Fibroblast of villous mesenchyme (primary cell): ENCODE measurements around the gene TRAPPC2L. TPM values are rescaled to one million over a fixed set of nuclear protein-coding genes. Genes with fewer than 3 reads are reported as not detected.

Source experiments
- DNase-seq: peaks from one replicate; pipeline ENCODE4 v3.0.0-alpha.2; 2010; ENCODE audit warnings: low read depth
- H3K4me3 ChIP-seq: 2 replicates; pipeline ENCODE4 v1.5.1; 2011; ENCODE audit warnings: low read depth, mild to moderate bottlenecking, low read length
- total RNA-seq: library from RNA; depleted of rRNA; stranded (reverse); fragments of >200 nt; gene quantifications from 2 replicates; pipeline ENCODE4 v1.2.3, GENCODE V29; 2012
- TF ChIP-seq, protein P1 (sequence below): IDR thresholded peaks from 2 replicates; pipeline ENCODE4 v1.5.1; 2012; ENCODE audit warnings: low read depth, mild to moderate bottlenecking, low read length; ENCODE audit not compliant: insufficient read depth

TRAPPC2L gene
- total RNA-seq, 1 donor = 34.5 TPM

DNA sequence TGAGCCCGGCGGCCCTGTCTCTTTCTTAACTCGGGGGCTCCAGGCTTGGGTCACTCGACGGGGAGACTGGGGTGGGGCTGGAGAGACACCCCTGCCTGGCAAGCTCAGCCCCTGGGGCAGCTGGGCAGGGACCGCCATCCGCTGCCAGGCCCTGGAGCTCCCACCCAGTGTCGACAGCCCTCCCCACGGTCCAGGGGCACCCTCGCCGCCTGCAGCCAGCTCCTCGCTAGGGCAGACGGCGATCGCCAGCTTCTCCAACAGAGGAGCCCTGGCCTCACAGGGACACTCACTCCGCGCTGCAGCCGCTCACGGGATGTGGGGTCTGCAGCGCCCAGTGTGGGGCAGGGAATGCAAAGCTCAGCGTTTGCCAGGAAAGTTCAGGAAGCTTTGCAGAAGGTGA lies 29.2 kb upstream of the TRAPPC2L start:
- no peak for DNase-seq
- TF ChIP-seq, protein P1, sequence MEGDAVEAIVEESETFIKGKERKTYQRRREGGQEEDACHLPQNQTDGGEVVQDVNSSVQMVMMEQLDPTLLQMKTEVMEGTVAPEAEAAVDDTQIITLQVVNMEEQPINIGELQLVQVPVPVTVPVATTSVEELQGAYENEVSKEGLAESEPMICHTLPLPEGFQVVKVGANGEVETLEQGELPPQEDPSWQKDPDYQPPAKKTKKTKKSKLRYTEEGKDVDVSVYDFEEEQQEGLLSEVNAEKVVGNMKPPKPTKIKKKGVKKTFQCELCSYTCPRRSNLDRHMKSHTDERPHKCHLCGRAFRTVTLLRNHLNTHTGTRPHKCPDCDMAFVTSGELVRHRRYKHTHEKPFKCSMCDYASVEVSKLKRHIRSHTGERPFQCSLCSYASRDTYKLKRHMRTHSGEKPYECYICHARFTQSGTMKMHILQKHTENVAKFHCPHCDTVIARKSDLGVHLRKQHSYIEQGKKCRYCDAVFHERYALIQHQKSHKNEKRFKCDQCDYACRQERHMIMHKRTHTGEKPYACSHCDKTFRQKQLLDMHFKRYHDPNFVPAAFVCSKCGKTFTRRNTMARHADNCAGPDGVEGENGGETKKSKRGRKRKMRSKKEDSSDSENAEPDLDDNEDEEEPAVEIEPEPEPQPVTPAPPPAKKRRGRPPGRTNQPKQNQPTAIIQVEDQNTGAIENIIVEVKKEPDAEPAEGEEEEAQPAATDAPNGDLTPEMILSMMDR = no peak
- no peak overlapping the region for H3K4me3 ChIP-seq

DNA sequence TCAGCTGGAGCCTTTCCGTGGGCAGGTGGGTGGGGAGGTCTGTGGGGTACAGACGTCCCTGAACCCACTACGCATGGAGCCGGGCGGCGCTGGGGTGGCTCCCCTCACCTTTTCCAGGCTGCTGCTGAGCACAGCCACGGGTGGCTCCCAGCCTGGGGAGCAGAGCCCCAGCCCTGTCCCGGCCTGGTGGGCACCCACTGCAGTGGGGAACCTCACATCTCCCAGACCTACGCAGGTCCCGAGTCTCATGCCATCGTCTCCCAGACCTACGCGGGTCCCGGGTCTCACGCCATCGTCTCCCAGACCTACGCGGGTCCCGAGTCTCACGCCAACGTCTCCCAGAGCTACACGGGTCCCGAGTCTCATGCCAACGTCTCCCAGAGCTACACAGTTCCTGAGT lies 28.2 kb upstream of the TRAPPC2L start:
- TF ChIP-seq, protein P1 = no peak
- H3K4me3 ChIP-seq = no peak overlapping the region
- no peak for DNase-seq

DNA sequence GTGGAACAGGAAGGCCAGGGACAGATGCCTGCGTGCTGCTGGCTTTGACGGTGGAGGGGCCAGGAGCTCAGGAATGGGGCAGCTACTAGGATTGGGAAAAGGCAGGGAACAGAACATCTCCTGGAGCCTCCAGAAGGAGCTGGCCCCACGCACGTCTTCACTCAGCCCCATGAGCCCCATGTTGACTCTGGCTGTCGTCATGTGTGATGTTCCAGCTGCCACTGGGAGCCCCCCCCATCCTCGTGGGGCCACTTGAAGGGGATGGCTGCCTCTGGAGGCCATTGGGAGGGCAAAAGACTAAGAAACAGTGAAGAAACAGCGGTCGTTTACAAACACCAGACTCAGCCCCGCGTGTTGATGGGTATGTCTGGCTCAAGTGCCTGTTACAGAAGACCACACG lies 26.7 kb upstream of the TRAPPC2L start:
- H3K4me3 ChIP-seq = no peak overlapping the region
- peak; percentile 75 for DNase-seq
- TF ChIP-seq, protein P1 = no peak

DNA sequence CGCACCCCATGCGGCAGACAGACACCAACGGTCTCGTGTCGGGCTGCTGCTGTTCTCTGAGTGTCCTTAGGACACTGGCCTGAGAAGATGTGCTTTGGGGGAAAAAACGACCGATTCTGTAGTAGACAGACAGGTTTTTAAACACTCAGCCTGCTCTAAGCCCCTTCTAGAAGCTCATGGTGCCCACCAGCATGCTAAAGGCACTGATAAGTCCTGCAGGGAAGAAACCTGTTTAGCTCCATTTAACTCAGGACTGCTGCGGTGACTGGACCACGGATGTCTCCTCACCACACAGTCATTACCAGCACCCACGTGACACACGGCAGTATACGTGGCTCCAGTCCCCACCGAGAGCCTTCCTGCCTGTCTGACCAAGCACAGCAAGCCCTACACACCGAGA lies 26.1 kb upstream of the TRAPPC2L start:
- no peak overlapping the region for H3K4me3 ChIP-seq
- TF ChIP-seq, protein P1 = no peak
- no peak for DNase-seq

DNA sequence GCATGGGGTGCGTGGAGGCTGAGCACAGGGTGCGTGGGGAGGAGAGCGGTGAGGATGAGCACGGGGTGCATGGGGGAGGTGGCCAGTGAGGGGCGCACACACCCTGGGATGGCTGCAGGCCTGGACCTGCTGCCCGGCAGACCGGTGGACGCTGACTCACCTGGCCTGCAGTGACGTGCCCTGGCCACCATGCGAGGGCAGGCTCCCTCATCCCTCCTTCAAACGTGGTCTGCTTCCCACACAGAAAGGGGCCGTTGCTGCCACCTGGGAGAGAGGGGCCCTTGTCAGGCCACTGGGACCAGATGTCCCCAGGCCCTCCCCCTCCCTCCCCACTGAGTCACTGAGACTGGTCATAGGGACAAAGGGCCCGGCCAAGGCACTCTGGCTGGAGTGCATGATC lies 25.1 kb upstream of the TRAPPC2L start:
- H3K4me3 ChIP-seq = no peak overlapping the region
- TF ChIP-seq, protein P1 = no peak
- no peak for DNase-seq

DNA sequence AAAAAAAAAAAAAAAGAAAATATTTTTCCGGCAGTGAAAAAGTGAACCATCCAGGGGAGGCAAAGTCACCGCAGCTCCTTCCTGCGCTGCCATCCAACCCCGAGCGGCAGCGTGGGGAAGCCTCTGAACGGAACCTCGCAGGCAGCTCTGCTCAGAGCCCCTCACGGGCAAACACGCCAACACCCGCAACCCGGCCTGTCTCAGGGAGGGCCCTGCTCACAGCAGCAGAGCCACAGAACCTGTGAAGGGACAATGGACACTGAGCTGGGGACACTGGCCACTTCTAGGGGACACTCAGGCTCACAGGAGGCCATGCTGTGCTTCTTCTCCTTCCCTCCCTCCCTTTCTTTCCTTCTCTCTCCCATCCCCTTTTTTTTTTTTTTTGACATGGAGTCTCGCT lies 23.8 kb upstream of the TRAPPC2L start:
- DNase-seq = no peak
- H3K4me3 ChIP-seq = no peak overlapping the region

DNA sequence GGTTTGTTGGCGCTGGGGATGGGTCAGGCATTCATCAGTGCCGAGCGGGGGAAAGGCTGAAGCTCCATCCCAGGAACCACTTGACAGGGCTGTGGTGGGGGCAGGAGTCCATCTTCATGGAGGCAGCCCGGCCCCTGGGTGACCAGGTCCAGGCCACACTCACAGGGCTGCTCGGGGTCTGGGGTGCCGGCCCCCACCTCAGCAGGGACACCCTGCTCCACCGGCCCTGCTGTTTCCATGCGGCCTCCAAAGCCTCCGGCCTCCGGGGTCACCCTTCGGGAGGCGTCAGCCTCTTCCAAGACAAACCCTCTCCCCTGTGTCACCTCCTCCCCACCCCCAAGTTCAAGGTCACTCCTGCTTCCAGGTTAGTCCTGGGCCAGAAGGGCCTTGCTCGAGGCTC lies 22.3 kb upstream of the TRAPPC2L start:
- H3K4me3 ChIP-seq = no peak overlapping the region
- TF ChIP-seq, protein P1 = no peak
- DNase-seq = no peak

More for the DNA sequence above, 23.8 kb upstream of the TRAPPC2L start:
- TF ChIP-seq, protein P1 = no peak
